Testis (tissue), 2 donors: Measurements from ENCODE around the gene SEC22A.

ENCODE experiments used
- CTCF ChIP-seq, 3 experiments: fragments of 450-650 bp in 2 of 3; fragments of 200-600 bp in 1 of 3; sonication (generic) in 1 of 3; IDR thresholded peaks; one replicate each; pipeline ENCODE4 v1.5.1; 2016 to 2019; ENCODE audit warnings: antibody characterized with exemption in 3 of 3, mild to moderate bottlenecking in 2 of 3, moderate library complexity in 1 of 3
- POLR2A ChIP-seq: fragments of 450-650 bp; IDR thresholded peaks from one replicate; pipeline ENCODE4 v1.6.1; 2017; ENCODE audit warnings: antibody characterized with exemption, mild to moderate bottlenecking, moderate library complexity

GRCh38 chr3:123307064-123307463 is 105.3 kb downstream of the SEC22A start:
- no peak for TF ChIP-seq CTCF (IDR thresholded peaks at IDR 0.05)
- no peak for TF ChIP-seq POLR2A
